HG03060 (cell line): Measurements from ENCODE around the gene GULP1.

Source experiments
- ATAC-seq: cut with Tn5 transposase; IDR thresholded peaks from one replicate; pipeline ENCODE4 v1.9.1; 2021; ENCODE audit warnings: low read depth, moderate number of reproducible peaks; ENCODE audit not compliant: unreplicated experiment

GULP1 gene

DNA sequence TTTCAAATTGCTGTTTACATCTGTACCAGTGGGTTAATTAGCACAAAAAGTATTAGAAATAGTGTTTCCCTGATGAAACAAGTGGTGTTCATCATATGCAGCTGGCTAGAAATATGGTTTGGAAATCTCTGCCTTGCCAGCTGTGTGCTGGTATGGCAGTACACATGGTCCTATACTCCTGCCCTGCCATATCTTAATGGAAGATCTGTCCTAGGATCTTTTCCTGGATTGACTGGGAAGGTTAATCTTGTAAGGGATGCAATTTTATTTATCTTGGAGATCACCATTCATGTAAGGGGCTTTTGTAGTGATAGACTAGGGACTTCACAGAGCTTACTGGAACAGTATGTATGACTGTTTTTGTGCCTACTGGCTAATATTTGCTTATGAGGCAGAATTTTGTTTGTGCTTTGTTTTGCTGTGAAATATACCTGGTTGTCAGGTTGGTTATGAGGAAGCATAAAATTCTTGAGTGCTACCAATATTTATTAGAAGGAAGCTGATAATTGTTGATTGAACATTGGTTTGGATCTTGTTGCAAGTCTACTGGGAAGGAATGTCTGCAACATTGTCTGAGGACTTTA lies 73.5 kb downstream of the GULP1 start:
- no peak for ATAC-seq

DNA sequence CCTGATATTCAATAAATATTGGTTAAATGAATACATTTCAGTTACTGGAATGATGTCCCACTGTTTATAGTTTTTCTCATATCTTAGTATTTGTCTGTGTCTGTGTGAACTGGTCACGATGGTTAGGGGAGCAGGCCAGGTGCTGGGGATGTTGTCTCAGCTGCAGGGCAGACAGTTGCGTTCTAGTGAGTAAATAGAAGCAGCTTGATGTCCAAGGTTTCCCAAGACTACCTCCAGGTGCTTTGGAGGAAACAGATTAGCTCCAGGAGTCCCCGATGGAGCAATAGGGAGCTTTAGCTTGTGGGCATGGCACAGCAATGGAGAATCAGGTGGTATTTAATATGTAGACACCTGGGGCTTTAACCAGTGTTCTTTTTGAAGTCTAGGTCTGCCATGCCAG lies 75.5 kb downstream of the GULP1 start:
- ATAC-seq: no peak

DNA sequence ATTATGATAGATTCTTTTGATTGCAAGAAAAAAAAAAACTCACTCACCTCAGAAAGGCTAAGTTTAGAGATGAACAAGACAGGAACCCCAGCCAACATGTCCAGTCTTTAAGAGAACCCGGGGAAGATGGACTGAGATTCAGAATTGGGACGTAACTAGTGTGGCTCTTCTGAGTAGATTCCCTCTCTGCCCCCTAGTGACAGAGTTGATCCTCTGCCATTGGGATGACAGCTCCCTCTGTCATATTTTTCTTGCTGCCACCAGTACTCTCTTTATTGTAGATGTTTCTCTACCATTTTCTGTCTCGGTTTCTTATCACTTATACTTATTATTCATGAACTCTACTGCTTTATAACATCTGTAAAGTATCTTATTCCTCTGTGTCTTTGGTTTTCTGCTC lies 77.7 kb downstream of the GULP1 start:
- peak; percentile 61 for ATAC-seq

DNA sequence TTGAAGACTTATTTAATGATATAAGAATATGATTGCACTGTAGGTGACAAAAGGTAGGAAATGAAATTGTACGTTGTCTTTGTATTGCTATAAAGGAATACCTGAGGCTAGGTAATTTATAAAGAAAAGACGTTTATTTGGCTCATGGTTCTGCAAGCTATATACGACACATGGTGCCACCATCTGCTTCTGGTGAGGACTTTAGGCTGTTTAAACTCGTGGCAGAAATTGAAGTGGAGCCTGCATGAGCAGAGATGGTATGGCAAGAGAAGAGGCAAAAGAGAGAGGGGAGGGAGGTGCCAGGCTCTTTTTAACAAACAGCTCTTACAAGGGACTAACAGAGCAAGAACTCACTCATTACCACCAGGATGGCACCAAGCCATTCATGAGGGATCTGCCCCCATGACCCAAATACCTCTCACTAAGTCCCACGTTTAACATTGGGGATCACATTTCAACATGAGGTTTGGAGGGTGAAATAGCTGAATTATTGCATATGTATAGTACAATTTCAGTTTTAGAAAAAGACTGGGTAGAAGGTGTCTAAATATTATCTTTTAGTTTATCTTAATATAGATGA lies 86.8 kb downstream of the GULP1 start:
- ATAC-seq: no peak

DNA sequence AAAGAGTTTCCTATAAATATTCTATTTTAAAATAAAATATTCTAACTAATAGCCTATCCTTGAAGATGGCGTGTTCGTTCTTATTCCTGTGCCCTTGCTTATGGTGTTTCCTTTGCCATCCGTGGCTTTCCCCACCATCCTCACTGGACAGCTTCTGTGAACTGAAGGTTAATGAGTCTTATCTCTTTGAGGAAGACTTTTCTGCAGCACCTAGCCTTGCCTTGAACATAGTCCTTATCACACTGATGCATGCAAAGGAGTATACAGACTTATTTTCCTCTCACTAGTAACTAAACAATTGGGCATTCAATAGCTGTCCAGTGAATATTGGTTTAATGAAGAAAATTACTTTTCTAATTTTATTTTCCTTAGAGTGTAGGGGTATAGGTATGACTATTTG lies 88.1 kb downstream of the GULP1 start:
- no peak for ATAC-seq

DNA sequence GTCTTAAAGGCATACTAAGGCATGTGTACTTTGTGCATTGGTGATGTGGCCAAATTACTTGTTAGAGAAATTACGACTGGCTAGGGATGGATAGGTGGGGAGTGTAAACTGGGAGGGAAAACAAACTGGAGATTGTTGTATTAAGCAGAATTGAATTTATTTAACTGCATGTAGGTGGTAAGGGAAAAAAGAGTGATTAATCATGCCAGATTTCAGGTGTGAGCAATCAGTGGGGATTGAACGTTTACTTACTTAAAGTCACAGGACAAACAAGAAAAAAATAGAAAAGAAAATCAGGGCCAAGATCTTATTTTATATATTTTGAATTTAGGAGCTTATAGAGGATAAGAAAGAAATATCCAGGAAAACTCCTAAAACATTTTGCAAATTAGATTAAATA lies 88.6 kb downstream of the GULP1 start:
- no peak for ATAC-seq

DNA sequence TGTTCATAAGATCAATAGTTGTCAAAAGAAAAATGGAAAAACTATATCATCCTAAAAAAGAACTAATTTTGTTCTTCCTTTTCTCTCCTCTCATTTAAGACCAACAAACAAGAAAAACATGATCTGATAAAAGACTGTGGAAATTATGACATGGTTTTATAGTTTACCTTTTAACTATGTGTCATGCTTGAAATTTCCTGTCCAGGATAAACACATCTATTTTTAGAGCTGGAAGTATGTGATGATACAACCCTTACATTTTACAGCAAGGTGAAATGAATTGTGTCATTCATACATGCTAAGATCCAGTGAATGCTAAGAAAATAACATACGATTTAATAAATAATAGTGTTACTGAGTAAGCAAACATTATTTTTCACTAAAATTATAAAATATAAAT lies 89.9 kb downstream of the GULP1 start:
- no peak for ATAC-seq

DNA sequence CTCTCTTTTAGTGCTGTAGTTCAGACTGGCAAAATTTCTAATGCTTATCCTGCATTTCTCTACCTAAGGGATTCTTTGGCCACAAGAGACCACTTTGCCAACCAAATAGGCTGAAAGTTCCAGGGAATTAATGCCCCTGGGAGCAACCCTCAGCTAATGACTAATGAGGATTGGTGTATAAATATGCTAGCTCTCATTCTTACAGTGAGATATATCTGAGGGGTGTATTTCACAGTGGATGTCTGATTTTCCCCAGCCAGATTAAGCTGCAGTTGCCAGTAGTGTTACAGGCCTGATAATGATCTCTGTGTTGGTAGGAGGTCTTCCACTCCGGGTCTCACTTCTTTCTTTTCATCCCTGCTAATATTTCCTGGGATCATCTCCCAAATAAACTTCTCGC lies 90.4 kb downstream of the GULP1 start:
- ATAC-seq: no peak

DNA sequence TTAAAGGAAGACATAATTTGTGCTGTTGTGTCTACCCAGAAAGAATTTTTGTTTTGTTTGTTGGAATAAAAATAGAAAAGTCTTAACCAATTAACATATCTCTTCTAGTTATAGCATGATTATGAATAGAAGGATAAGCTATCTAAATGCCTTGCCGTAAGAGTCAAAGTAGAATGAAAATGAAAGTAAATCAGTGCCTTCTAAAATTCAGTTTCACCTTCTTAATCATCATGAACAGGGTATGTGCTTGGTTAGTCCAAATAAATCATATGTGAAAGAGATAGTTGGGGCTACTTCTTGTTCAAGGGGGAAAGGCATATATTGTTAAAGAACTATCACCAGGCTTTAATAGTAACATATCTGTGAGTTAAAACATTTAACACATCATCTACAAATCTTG lies 91.5 kb downstream of the GULP1 start:
- no peak for ATAC-seq

DNA sequence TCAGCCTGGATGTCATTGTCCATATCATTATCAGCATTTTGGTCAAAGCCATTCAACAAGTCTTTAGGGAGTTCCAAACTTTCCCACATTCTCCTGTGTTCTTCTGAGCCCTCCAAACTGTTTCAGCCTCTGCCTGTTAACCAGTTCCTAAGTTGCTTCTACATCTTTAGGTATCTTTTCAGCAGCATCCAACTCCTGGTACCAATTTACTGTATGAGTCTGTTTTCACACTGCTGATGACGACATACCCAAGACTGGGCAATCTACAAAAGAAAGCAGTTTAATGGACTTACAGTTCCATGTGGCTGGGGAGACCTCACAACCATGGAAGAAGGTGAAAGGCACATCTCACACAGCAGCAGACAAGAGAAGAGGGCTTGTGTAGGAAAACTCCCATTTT lies 94.2 kb downstream of the GULP1 start:
- ATAC-seq: no peak

DNA sequence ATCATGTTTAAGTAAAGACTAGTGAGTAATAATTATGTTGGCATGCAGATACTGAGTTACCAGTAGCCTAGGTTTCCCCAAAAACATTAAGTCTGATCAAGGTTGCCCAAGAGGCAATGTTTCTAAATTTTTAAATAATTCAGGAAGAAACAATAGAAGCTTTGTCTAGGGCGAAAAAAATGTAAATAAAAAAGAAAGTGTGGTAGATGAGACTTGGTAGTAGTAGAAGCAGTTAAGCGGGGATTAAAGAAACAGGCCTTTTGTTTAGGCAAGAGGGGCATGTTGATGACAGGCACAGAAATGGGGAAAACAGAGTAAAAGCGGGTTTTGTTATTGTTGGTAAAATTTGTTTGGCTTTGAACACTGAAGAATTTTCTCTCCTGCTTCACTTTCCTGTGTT lies 97.2 kb downstream of the GULP1 start:
- ATAC-seq: no peak

DNA sequence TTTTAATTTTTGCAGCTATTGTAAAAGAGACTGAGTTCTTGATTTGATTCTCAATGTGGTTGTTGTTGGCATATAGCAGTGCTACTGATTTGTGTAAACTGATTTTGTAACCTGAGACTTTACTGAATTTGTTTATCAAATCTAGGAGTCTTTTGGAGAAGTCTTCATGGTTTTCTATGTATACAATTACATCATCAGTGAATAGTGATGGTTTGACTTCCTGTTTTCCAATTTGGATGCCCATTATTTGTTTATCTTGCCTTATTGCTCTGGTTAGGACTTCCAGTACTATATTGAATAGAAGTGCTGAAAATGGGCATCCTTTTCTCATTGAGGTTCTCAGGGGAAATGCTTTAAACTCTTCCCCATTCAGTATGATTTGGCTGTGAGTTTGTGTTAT lies 99.7 kb downstream of the GULP1 start:
- no peak for ATAC-seq

DNA sequence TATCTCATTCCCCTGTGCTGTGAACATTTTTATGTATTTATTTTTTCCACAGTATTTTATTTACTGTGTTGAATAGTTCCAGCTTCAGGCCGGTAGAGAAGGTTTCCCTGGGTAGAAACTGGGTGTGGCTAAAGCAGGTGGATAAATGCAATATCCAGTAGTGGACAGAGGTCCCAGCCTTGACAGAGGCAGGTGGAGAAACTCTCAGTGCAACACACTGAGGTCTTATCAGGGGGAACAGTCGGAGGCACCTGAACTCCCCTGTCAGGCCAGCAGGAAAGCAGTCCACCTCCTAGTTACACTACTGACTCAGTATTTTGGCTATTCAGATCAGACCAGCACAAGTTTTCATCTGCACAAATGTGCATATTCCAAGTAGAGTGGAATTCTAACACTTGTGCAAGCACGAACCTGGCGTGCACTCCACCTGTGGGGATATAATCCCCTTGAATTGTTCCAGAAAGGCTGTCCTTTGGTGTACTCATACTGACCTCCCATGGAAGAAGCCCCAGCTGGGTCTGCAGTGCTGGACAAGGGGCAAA lies 103.3 kb downstream of the GULP1 start:
- no peak for ATAC-seq

DNA sequence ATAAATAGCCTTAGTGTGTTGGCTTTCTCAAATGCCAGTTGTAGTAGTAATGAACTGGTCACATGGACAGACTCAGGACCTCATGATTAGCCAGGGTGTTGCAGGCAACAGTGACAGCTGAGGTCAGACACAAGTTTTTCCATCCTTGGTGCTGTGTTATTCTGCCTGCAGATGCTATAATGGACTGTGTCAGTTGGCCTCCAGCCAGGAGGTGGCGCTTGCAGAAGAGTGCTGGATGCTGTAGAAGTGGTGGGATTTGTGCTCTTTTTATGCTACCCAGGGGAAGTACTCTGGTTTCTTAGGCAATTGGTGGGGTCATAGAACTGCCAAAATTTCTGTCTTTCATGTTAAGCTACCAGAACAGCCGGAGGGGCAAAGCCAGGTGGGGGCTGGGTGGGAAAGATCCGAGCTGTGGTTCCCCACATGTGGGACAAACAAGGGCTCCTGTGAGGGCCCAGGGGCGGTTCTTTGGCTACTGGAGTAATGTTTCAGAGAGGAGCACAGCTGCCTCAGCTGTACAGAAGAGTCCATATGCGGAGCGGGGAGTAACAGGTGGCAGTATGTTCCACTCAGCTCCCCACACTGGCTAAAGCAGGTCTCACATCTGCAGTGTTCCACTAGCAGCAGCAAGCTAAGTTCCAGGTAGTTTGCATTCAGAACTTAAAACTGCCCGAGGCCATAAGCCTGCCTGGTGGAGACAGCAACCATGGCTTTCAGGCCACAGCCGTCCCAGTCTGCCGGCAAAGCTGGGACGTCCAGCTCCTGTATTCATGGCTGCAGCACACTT lies 104.4 kb downstream of the GULP1 start:
- ATAC-seq: no peak

DNA sequence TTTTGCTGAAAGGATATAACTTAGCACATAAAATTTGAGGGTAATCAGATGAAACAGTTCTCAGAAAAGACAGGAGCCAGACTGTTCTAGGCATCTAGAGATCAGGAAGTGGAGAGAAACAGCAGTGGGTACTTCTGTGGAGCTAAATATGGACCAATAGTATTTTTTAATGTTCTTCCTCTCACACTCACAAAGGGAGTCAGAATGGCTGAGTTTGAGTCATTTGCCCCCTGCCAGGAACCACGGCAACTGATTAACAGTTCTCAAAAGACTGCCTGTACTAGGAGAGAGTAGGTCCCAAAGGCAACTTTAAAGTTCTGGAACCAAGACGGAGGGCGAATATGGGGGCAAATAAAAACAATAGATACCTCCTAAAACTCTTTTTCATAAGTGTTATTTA lies 107.5 kb downstream of the GULP1 start:
- no peak for ATAC-seq

DNA sequence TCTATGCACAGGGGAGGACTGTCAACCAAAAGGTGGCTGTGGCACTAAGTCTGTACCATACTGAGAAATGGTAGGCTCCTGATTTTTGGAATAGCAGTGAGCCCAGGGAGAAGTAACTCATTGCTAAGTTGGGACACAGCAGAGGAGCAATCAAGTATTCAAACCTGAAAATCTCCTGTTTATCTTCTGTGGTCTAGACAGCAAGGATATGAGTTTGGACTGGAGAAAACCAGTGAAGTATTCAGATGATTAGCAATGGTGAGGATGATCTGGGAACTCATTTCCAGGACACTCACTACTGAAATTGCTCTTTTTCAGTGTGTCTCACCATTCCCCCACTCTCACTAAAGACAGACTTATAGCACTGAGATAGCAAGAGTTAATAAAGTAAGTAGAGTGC lies 112.0 kb downstream of the GULP1 start:
- ATAC-seq: no peak

DNA sequence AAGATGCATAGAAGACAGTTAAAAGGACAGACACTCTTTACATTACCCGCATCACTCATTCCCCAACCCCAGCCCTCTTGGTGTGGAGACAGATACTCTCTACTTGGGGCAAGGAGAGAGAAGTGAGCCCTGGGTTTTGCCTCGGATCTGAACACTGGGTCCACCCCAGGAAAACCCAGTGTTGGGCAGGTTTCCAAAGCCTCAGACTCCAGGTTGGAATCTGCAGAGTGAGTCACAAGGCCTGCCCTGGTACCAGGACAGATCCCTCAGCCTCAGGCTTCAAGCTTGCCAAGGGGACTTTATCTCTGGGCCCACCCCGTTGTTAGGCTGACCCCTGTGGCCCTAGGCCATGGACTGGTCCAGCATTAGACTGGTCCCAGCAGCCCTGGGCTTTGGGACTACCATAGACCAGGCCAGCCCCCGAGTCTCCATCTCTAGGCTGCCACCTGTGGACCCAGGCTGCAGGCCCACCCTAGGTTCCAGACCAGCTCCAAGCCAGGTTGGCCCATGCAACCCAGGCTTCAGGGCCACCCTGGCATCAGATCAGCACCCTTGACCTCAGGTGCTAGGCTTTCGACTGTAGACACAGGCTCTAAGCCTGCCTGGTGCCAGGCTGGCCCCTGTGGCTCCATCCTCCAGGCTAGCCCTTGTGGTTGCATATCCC lies 112.8 kb downstream of the GULP1 start:
- no peak for ATAC-seq

DNA sequence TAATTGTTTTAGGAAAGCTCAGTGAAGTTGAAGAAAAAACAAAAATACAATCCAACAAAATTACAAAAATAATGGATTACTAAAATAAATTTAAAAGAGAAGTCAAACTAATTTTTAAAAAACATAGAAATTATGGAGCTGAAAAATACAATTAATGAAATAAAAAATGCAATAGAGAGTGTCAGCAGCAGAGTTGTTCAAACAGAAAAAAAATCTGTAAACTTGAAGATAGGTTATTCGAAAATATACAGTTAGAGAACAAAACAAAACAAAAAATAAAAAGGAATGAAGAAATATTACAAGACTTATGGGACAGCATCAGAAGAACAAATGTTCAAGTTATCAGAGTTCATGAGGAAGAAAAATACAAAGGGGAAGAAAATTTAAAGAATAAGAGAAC lies 114.7 kb downstream of the GULP1 start:
- no peak for ATAC-seq

DNA sequence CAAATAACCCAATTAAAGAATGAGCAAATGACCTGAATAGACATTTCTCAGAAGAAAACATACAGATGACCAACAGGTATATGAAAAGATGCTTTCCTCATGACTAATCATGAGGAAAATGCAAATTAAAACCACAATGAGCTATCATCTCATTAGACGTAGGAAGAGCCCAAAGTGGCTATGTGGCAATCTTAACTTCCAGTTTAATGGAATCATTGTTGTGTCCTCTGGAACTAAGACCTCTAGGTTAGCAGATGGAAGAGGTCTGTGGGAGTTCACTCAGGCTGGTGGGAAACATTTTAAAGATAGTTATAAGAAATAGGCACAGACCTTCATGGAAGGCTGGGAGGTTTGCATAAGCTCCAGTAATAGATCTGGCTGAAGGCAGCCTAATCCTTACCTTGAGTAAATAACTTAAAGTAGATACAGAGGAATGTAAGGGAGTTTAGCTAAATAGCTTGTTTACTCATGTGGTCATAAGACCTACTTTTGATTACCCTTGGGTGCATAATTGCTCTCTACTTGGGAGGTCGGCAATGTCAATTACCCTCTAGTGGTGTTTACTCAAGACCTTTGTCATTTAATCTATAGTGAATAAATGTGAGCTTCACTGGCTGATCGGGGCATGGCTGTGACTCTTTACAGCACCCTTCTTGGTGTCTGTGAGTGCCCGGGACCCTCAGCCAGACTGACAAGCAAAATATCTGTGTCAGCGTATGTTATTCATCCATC lies 119.0 kb downstream of the GULP1 start:
- ATAC-seq: no peak

DNA sequence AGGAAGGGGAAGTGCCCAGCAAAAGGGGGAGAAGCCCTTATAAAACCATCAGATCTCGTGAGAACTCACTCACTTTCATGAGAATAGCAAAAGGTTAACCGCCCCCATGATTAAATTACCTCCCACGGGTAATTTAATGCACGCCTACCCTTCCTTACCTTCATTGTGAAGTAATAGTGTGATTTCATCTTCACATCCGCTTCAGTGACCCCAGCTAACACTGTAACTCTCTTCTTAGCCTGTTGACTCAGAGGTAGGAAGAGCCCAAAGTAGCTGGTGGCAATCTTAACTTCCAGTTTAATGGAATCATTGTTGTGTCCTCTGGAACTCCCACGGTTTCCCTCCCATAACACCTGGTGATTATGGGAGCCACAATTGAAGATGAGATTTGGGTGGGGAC lies 120.5 kb downstream of the GULP1 start:
- no peak for ATAC-seq

DNA sequence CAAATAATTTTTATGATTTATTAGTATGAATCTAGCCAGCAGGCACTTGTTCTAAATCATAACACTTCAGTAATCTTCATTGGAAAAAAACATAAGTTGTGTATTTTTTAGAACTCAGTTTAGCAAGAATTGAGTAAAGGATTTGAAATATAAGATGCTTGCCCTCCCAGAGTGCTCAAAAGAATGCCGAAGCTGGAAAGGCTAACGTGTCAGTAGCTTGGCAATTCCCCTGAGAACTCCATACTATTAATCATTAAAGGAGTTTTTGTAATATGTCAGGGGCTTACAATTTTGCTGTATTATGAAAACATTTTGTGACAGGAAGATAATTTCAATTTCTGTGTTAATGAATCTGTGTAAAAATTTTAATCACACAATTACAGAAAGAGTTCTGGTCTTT lies 122.7 kb downstream of the GULP1 start:
- ATAC-seq: no peak
